ENCODE results near the gene UBXN7. TPM values are rescaled to one million over a fixed set of nuclear protein-coding genes. Genes with fewer than 3 reads are reported as not detected.

The UBXN7 gene
- total RNA-seq, 4 donors from 2014 or later = 21.7 to 48.6 (median 33.8) TPM

DNA sequence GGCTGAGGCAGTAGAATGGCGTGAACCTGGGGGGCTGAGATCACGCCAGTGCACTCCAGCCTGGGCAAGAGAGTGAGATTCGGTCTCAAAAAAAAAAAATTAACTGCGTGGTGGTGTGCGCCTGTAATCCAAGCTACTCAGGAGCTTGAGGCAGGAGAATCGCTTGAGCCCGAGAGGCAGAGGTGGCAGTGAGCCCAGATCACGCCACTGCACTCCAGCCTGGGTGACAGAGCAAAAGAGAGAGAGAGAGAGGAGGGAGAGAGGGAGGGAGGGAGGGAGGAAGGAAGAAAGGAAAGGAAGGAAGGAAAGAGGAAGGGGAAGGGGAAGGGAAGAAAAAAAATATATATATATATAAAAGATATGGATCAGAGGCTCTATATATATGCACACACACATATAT, 100.1 kb downstream of the UBXN7 start:
- H3K36me3 ChIP-seq = no peaks in the 10 kb centered on the region
- TF ChIP-seq EP300 (IDR thresholded peaks at IDR 0.05) (no peak), POLR2AphosphoS5 (IDR thresholded peaks at IDR 0.05) (no peak), POLR2A (IDR thresholded peaks at IDR 0.05) (no peak)
- TF ChIP-seq, protein P1, sequence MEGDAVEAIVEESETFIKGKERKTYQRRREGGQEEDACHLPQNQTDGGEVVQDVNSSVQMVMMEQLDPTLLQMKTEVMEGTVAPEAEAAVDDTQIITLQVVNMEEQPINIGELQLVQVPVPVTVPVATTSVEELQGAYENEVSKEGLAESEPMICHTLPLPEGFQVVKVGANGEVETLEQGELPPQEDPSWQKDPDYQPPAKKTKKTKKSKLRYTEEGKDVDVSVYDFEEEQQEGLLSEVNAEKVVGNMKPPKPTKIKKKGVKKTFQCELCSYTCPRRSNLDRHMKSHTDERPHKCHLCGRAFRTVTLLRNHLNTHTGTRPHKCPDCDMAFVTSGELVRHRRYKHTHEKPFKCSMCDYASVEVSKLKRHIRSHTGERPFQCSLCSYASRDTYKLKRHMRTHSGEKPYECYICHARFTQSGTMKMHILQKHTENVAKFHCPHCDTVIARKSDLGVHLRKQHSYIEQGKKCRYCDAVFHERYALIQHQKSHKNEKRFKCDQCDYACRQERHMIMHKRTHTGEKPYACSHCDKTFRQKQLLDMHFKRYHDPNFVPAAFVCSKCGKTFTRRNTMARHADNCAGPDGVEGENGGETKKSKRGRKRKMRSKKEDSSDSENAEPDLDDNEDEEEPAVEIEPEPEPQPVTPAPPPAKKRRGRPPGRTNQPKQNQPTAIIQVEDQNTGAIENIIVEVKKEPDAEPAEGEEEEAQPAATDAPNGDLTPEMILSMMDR (IDR thresholded peaks at IDR 0.05) = no peak
- 68% methylated on average over 8 of the region's 8 CpGs for WGBS
- no peak overlapping the region for H3K4me3 ChIP-seq
- H3K9me3 ChIP-seq = no peaks in the 10 kb centered on the region
- peaks cover 16% of the 10 kb centered on the region for H3K27me3 ChIP-seq
- no peak for DNase-seq (ENCODE audit: low spot score in 2 of 2)
- H3K27ac ChIP-seq = no peak overlapping the region
- H3K4me1 ChIP-seq = no peaks in the 10 kb centered on the region

DNA sequence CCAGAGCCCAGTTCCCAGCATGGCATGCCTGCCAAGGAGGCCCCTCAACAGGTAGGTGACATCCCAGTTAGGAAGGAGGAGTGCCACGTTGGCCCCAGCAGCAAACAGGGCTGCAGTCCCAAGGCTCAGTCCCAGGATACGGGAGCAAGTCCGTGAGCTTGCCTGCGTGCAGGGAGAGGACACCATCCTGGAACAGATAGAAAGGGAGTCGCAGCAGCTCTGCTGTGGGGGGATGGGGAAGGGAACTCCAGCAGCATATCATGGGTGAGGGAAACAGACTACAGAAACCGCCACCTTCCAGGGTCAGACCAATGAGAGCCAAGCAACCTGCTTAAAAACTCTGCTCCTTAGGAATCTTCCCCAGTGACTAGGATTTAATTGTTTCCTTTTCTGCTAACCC, 104.8 kb downstream of the UBXN7 start:
- Histone ChIP-seq H3K36me3 (no peaks in the 10 kb centered on the region), H3K27me3 (peaks cover 4% of the 10 kb centered on the region), H3K27ac (no peak overlapping the region), H3K4me1 (no peaks in the 10 kb centered on the region), H3K9me3 (no peaks in the 10 kb centered on the region), H3K4me3 (no peak overlapping the region)
- DNase-seq (ENCODE audit: low spot score in 2 of 2) = no peak
- WGBS = 45% methylated on average over 6 of the region's 6 CpGs
- TF ChIP-seq POLR2A (IDR thresholded peaks at IDR 0.05) = no peak
- TF ChIP-seq, protein P1 (IDR thresholded peaks at IDR 0.05) = no peak
- no peak for TF ChIP-seq POLR2AphosphoS5 (IDR thresholded peaks at IDR 0.05)
- TF ChIP-seq EP300 (IDR thresholded peaks at IDR 0.05) = no peak

DNA sequence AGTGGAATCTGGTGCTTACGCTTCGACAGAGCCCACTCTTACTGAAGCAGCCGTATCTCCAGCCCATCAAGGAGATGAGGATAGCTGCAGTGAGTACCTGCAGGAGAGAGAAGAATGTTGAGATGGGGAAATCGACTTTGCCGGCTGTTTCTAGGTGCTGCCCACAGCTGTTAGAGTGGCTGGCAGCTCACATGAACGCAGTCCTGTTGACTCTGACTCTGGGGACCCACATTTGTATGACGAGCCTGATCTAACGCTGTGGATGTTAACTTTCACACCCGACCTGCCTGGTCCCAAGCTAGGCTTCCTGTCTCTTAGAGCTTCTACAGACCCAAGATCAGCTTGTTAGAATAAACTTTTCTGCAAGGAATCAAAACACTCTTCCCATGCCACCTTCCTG, 105.3 kb downstream of the UBXN7 start:
- H3K4me3 ChIP-seq = no peak overlapping the region
- 83% methylated on average over 9 of the region's 9 CpGs for WGBS

DNA sequence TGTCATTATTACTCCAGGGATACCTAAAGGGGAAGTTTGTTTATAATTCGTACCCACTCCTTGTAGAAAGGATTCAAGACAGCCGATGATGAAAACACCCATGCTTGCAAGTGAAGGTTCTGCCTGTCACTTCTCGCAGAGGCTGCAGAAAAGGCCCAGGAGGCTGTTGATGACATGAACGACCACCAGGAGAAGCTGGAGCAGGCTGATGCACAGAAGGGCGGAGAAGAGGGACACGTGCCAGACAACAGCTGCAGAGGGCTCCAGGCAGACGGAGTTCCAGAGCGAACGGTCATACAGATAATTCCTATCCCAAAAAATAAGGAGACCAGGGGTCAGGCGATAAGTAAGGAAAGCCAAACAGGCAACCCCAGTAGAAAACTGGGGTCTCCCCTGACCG, 108.5 kb downstream of the UBXN7 start:
- H3K27me3 ChIP-seq = peaks cover 4% of the 10 kb centered on the region
- no peak overlapping the region for H3K4me3 ChIP-seq
- peaks cover 13% of the 10 kb centered on the region for H3K4me1 ChIP-seq
- WGBS = 58% methylated on average over 11 of the region's 11 CpGs
- TF ChIP-seq POLR2A (IDR thresholded peaks at IDR 0.05) = no peak
- TF ChIP-seq POLR2AphosphoS5 (IDR thresholded peaks at IDR 0.05) = no peak
- TF ChIP-seq, protein P1 (IDR thresholded peaks at IDR 0.05) = no peak
- no peak for TF ChIP-seq EP300 (IDR thresholded peaks at IDR 0.05)
- DNase-seq (ENCODE audit: low spot score in 2 of 2) = no peak
- H3K36me3 ChIP-seq = no peaks in the 10 kb centered on the region
- no peak overlapping the region for H3K27ac ChIP-seq
- no peaks in the 10 kb centered on the region for H3K9me3 ChIP-seq

More for the DNA sequence above, 105.3 kb downstream of the UBXN7 start:
- Histone ChIP-seq H3K27me3 (peaks cover 4% of the 10 kb centered on the region), H3K9me3 (no peaks in the 10 kb centered on the region), H3K4me1 (no peaks in the 10 kb centered on the region), H3K36me3 (no peaks in the 10 kb centered on the region), H3K27ac (no peak overlapping the region)
- no peak for DNase-seq (ENCODE audit: low spot score in 2 of 2)
- TF ChIP-seq, protein P1 (IDR thresholded peaks at IDR 0.05) = no peak
- TF ChIP-seq POLR2AphosphoS5 (IDR thresholded peaks at IDR 0.05) = no peak
- no peak for TF ChIP-seq POLR2A (IDR thresholded peaks at IDR 0.05)
- no peak for TF ChIP-seq EP300 (IDR thresholded peaks at IDR 0.05)

DNA sequence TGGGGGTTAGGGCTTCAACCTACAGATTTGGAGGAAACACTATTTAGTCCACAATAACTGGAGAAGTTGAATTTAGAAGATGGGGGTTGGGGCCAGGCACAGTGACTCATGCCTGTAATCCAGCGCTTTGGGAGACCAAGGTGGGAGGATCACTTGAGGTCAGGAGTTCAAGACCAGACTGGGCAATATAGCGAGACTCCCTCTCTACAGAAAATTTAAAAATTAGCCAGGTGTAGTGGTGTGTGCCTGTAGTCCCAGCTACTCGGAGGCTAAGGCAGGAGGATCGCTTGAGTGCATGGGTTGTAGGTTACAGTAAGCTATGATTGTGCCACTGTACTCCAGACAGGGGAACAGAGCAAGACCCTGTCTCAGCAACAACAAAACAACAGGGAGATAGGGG, 109.2 kb downstream of the UBXN7 start:
- TF ChIP-seq POLR2AphosphoS5 (IDR thresholded peaks at IDR 0.05) (no peak), EP300 (IDR thresholded peaks at IDR 0.05) (no peak), POLR2A (IDR thresholded peaks at IDR 0.05) (no peak)
- TF ChIP-seq, protein P1 (IDR thresholded peaks at IDR 0.05) = no peak
- 91% methylated on average over 4 of the region's 4 CpGs for WGBS

More for the DNA sequence above, 109.2 kb downstream of the UBXN7 start:
- no peaks in the 10 kb centered on the region for H3K36me3 ChIP-seq
- no peak overlapping the region for H3K27ac ChIP-seq
- H3K9me3 ChIP-seq = no peaks in the 10 kb centered on the region
- H3K4me1 ChIP-seq = peaks cover 18% of the 10 kb centered on the region
- DNase-seq (ENCODE audit: low spot score in 2 of 2) = no peak
- peaks cover 4% of the 10 kb centered on the region for H3K27me3 ChIP-seq
- no peak overlapping the region for H3K4me3 ChIP-seq

Data from suprapubic skin (tissue), 4 donors.